Measurements from ENCODE around the gene ADAM19. TPM values are rescaled to one million over a fixed set of nuclear protein-coding genes. Genes with fewer than 3 reads are reported as not detected.

The ADAM19 gene
- total RNA-seq, 1 donor from 2014 or later, result 64.5 TPM

- Mint-ChIP-seq H3K4me1 (ENCODE audit: unreplicated experiment) (peaks cover 40% of the 10 kb centered on the region), H3K9me3 (ENCODE audit: unreplicated experiment) (no peaks in the 10 kb centered on the region), H3K27ac (ENCODE audit: unreplicated experiment) (no peak overlapping the region), H3K36me3 (ENCODE audit: unreplicated experiment) (no peaks in the 10 kb centered on the region), H3K27me3 (ENCODE audit: unreplicated experiment) (no peaks in the 10 kb centered on the region), H3K4me3 (ENCODE audit: unreplicated experiment) (no peak overlapping the region)
- no peak for TF ChIP-seq CTCF (IDR thresholded peaks at IDR 0.05)
- DNase-seq (ENCODE audit: extremely low spot score, unreplicated experiment), result no peak
These were observed 1.1 kb upstream of the ADAM19 start for GRCh38 chr5:157576678-157577077.

GRCh38 chr5:157574456-157575380, 857 bp downstream of the ADAM19 start:
- no peak for DNase-seq (ENCODE audit: extremely low spot score, unreplicated experiment)
- no peak for TF ChIP-seq CTCF (IDR thresholded peaks at IDR 0.05)
- Mint-ChIP-seq H3K27me3 (ENCODE audit: unreplicated experiment) (no peaks in the 10 kb centered on the region), H3K4me3 (ENCODE audit: unreplicated experiment) (peak overlapping the region; percentile 95), H3K27ac (ENCODE audit: unreplicated experiment) (peak overlapping the region; percentile 91), H3K9me3 (ENCODE audit: unreplicated experiment) (no peaks in the 10 kb centered on the region), H3K36me3 (ENCODE audit: unreplicated experiment) (peaks cover 4% of the 10 kb centered on the region), H3K4me1 (ENCODE audit: unreplicated experiment) (peaks cover 48% of the 10 kb centered on the region)

GRCh38 chr5:157571357-157571827, 4.2 kb downstream of the ADAM19 start:
- no peak for TF ChIP-seq CTCF (IDR thresholded peaks at IDR 0.05)
- Mint-ChIP-seq H3K9me3 (ENCODE audit: unreplicated experiment) (no peaks in the 10 kb centered on the region), H3K27ac (ENCODE audit: unreplicated experiment) (peak overlapping the region; percentile 87), H3K4me3 (ENCODE audit: unreplicated experiment) (peak overlapping the region; percentile 56), H3K27me3 (ENCODE audit: unreplicated experiment) (no peaks in the 10 kb centered on the region), H3K36me3 (ENCODE audit: unreplicated experiment) (peaks cover 22% of the 10 kb centered on the region), H3K4me1 (ENCODE audit: unreplicated experiment) (peaks cover 40% of the 10 kb centered on the region)
- DNase-seq (ENCODE audit: extremely low spot score, unreplicated experiment), result no peak

GRCh38 chr5:157570531-157571200, 4.9 kb downstream of the ADAM19 start:
- no peak for DNase-seq (ENCODE audit: extremely low spot score, unreplicated experiment)
- Mint-ChIP-seq H3K9me3 (ENCODE audit: unreplicated experiment) (no peaks in the 10 kb centered on the region), H3K4me1 (ENCODE audit: unreplicated experiment) (peaks cover 36% of the 10 kb centered on the region), H3K4me3 (ENCODE audit: unreplicated experiment) (no peak overlapping the region), H3K27ac (ENCODE audit: unreplicated experiment) (peak overlapping the region; percentile 87), H3K27me3 (ENCODE audit: unreplicated experiment) (no peaks in the 10 kb centered on the region), H3K36me3 (ENCODE audit: unreplicated experiment) (peaks cover 22% of the 10 kb centered on the region)
- TF ChIP-seq CTCF (IDR thresholded peaks at IDR 0.05), result no peak

GRCh38 chr5:157568720-157569119, 6.9 kb downstream of the ADAM19 start:
- no peak for TF ChIP-seq CTCF (IDR thresholded peaks at IDR 0.05)
- Mint-ChIP-seq H3K4me3 (ENCODE audit: unreplicated experiment) (no peak overlapping the region), H3K9me3 (ENCODE audit: unreplicated experiment) (no peaks in the 10 kb centered on the region), H3K27me3 (ENCODE audit: unreplicated experiment) (no peaks in the 10 kb centered on the region), H3K36me3 (ENCODE audit: unreplicated experiment) (peaks cover 25% of the 10 kb centered on the region), H3K4me1 (ENCODE audit: unreplicated experiment) (peaks cover 39% of the 10 kb centered on the region), H3K27ac (ENCODE audit: unreplicated experiment) (no peak overlapping the region)
- no peak for DNase-seq (ENCODE audit: extremely low spot score, unreplicated experiment)

Measured in osteocyte (in vitro differentiated cells).